HCT116 (cell line): ENCODE data around the gene TNFRSF1A.

Experiments
- CTCF ChIP-seq, 3 experiments: fragments of 200-600 bp in 1 of 3; sonication (generic) in 1 of 3; IDR thresholded peaks in 2 of 3; conservative IDR thresholded peaks in 1 of 3; 2 replicates each; pipeline ENCODE4 v1.5.1; 2012 to 2017; ENCODE audit warnings: low read depth in 2 of 3, low read length in 2 of 3, antibody characterized with exemption in 1 of 3, borderline replicate concordance in 1 of 3, control low read depth in 1 of 3, mild to moderate bottlenecking in 1 of 3, mixed read lengths in 1 of 3, mixed run types in 1 of 3, moderate library complexity in 1 of 3; ENCODE audit not compliant: insufficient read depth in 1 of 3
- ELF1 ChIP-seq: IDR thresholded peaks from 2 replicates; pipeline ENCODE4 v1.6.1; 2012; ENCODE audit warnings: low read depth, borderline replicate concordance
- EZH2 ChIP-seq: fragments of 200-600 bp; sonication (generic); IDR thresholded peaks from 2 replicates; pipeline ENCODE4 v1.6.1; 2017; ENCODE audit warnings: antibody characterized with exemption, mixed run types
- EZH2phosphoT487 ChIP-seq: fragments of 200-600 bp; IDR thresholded peaks from 2 replicates; pipeline ENCODE4 v1.6.1; 2018; ENCODE audit warnings: antibody characterized with exemption, borderline replicate concordance
- MAX ChIP-seq: IDR thresholded peaks from 2 replicates; pipeline ENCODE4 v1.6.1; 2012
- POLR2A ChIP-seq: IDR thresholded peaks from 2 replicates; pipeline ENCODE4 v1.7.0; 2011; ENCODE audit warnings: borderline replicate concordance; ENCODE audit not compliant: insufficient read depth, insufficient read length; ENCODE audit errors: extremely low read depth
- POLR2AphosphoS5 ChIP-seq: IDR thresholded peaks from 2 replicates; pipeline ENCODE4 v1.6.1; 2011; ENCODE audit warnings: mild to moderate bottlenecking, low read depth, low read length, moderate library complexity
- RAD21 ChIP-seq: IDR thresholded peaks from 2 replicates; pipeline ENCODE4 v1.6.1; 2012; ENCODE audit warnings: low read depth, mild to moderate bottlenecking
- SRF ChIP-seq: IDR thresholded peaks from 2 replicates; pipeline ENCODE4 v1.6.1; 2012; ENCODE audit warnings: low read depth
- YY1 ChIP-seq: IDR thresholded peaks from 2 replicates; pipeline ENCODE4 v1.6.1; 2011; ENCODE audit warnings: low read length, low read depth, moderate library complexity, mild to moderate bottlenecking; ENCODE audit not compliant: insufficient replicate concordance; ENCODE audit errors: extremely low read depth
- ZFX ChIP-seq: fragments of 450-650 bp; IDR thresholded peaks from 2 replicates; pipeline ENCODE4 v1.6.1; 2017
- ZNF274 ChIP-seq: fragments of 200-500 bp; sonication (Bioruptor generic); IDR thresholded peaks from 2 replicates; pipeline ENCODE4 v1.6.1; 2014; ENCODE audit warnings: mild to moderate bottlenecking, low read depth, low read length, inconsistent platforms
- TF ChIP-seq, protein P1 (sequence below): IDR thresholded peaks from 2 replicates; pipeline ENCODE4 v1.6.1; 2011; ENCODE audit warnings: mild to moderate bottlenecking, low read length, moderate library complexity; ENCODE audit not compliant: insufficient replicate concordance; ENCODE audit errors: extremely low read depth

DNA sequence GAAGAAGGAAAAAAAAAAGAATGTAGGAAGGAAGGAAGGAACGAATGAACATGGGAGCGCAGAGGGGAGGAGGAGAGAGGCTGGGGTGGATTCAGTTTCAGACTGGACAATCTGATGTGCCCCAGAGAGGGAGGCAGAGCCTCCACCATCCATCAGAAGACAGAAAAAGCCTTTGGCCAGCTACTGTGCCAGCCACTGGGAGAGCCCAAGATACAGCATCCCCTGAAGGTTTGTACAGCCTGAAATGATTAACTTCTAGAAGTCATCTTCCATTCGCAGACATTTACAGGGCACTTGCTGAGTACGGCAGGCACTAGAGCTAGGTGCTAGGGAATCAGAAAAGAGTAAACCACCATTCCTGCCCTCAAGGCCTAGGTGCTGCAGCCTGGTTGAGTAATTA lies 22.4 kb downstream of the TNFRSF1A start:
- TF ChIP-seq EZH2, result no peak
- no peak for TF ChIP-seq POLR2A
- TF ChIP-seq, protein P1, sequence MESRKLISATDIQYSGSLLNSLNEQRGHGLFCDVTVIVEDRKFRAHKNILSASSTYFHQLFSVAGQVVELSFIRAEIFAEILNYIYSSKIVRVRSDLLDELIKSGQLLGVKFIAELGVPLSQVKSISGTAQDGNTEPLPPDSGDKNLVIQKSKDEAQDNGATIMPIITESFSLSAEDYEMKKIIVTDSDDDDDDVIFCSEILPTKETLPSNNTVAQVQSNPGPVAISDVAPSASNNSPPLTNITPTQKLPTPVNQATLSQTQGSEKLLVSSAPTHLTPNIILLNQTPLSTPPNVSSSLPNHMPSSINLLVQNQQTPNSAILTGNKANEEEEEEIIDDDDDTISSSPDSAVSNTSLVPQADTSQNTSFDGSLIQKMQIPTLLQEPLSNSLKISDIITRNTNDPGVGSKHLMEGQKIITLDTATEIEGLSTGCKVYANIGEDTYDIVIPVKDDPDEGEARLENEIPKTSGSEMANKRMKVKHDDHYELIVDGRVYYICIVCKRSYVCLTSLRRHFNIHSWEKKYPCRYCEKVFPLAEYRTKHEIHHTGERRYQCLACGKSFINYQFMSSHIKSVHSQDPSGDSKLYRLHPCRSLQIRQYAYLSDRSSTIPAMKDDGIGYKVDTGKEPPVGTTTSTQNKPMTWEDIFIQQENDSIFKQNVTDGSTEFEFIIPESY, result no peak
- TF ChIP-seq CTCF (IDR thresholded peaks at IDR 0.05 in 2 of 3, conservative IDR thresholded peaks at IDR 0.05 in 1 of 3; ENCODE audit: borderline replicate concordance in 1 of 3, insufficient read depth in 1 of 3, low read depth in 2 of 3, low read length in 2 of 3), result no peak
- no peak for TF ChIP-seq POLR2AphosphoS5
- TF ChIP-seq ELF1, result no peak
- no peak for TF ChIP-seq SRF
- no peak for TF ChIP-seq MAX
- no peak for TF ChIP-seq RAD21
- no peak for TF ChIP-seq YY1
- no peak for TF ChIP-seq ZNF274
- no peak for TF ChIP-seq EZH2phosphoT487
- no peak for TF ChIP-seq ZFX
